Naive thymus-derived CD8-positive, alpha-beta T cell (primary cell): ENCODE data around the gene PACS1. TPM values are rescaled to one million over a fixed set of nuclear protein-coding genes. Genes with fewer than 3 reads are reported as not detected.

Experiments used
- ATAC-seq, 2 donors: fragments of 150-1000 bp; cut with Tn5 transposase in 1 of 2; sonication (Bioruptor Pico), chemical (Tn5 transposase) in 1 of 2; 1 replicate in 1 of 2; 2 replicates in 1 of 2; pipeline ENCODE4 v1.10.0; 2021; ENCODE audit warnings: mild to moderate bottlenecking in 2 of 2, moderate library complexity in 2 of 2
- POLR2A ChIA-PET: fragments of 350-600 bp; sonication (Branson Sonifier 250); formaldehyde crosslinking; loops from one replicate; lab custom pipeline; 2021; ENCODE audit warnings: antibody characterized with exemption; lab: Charles Lee
- DNase-seq, 10 donors: peaks; one replicate each; pipeline versions ENCODE4 v3.0.0 to v3.0.0-alpha.2; 2020 to 2022
- H3K27ac Mint-ChIP-seq, 10 donors: one replicate each; pipeline ENCODE4 v1.8.0; 2020 to 2022; ENCODE audit warnings: mild to moderate bottlenecking in 10 of 10, mixed read lengths in 10 of 10, moderate library complexity in 4 of 10, inconsistent platforms in 1 of 10
- H3K27me3 Mint-ChIP-seq, 5 donors: one replicate each; pipeline ENCODE4 v1.8.0; 2021 to 2022; ENCODE audit warnings: mixed read lengths in 5 of 5
- H3K36me3 Mint-ChIP-seq, 3 donors: one replicate each; pipeline ENCODE4 v1.8.0; 2020 to 2022; ENCODE audit warnings: mixed read lengths in 3 of 3, mild to moderate bottlenecking in 2 of 3, inconsistent platforms in 1 of 3
- H3K4me1 Mint-ChIP-seq, 4 donors: one replicate each; pipeline ENCODE4 v1.8.0; 2021 to 2022; ENCODE audit warnings: mixed read lengths in 4 of 4
- H3K4me3 Mint-ChIP-seq, 10 donors: one replicate each; pipeline ENCODE4 v1.8.0; 2020 to 2022; ENCODE audit warnings: mild to moderate bottlenecking in 10 of 10, mixed read lengths in 10 of 10, moderate library complexity in 6 of 10, inconsistent platforms in 1 of 10
- H3K9me3 Mint-ChIP-seq, 9 donors: one replicate each; pipeline ENCODE4 v1.8.0; 2020 to 2022; ENCODE audit warnings: mixed read lengths in 9 of 9, mild to moderate bottlenecking in 3 of 9, inconsistent platforms in 1 of 9, moderate library complexity in 1 of 9
- polyA plus RNA-seq, 3 donors: library from polyadenylated mRNA; unstranded; fragments of 300-500 nt; fragmentation: Illumina TruSeq; gene quantifications; one replicate each; pipeline ENCODE4 v1.2.3, GENCODE V29; 2021
- total RNA-seq, 8 experiments: library from RNA in 2 of 8; stranded (reverse) in 2 of 8; gene quantifications; one replicate each; pipeline ENCODE4 v1.2.3 and lab custom pipeline; 2021 to 2026

PACS1 gene
- total and polyA plus RNA-seq, 5 experiments from 2014 or later, result 35.9 to 317 (median 98.8) TPM

GRCh38 chr11:66042227-66042995, 27.7 kb upstream of the PACS1 start:
- POLR2A ChIA-PET, result interaction anchor here (0.5 kb wide), 1 partner anchor 194 kb away, joined by 3 read pairs; no protein-coding TSS in a partner anchor
- ATAC-seq (no peak), DNase-seq (peak in 1 of 10 donors; percentile 57)
- Mint-ChIP-seq H3K4me3 (no peak overlapping the region), H3K36me3 (no peaks in the 10 kb centered on the region), H3K4me1 (peaks cover 7 to 16% (median 11%) of the 10 kb centered on the region in 4 donors), H3K9me3 (peaks cover 0 to under 1% (median 0%) of the 10 kb centered on the region in 9 donors), H3K27me3 (no peaks in the 10 kb centered on the region), H3K27ac (no peak overlapping the region)

- Mint-ChIP-seq H3K27ac (no peak overlapping the region), H3K27me3 (peaks cover 0 to 3% (median 0%) of the 10 kb centered on the region in 5 donors), H3K4me3 (no peak overlapping the region), H3K36me3 (no peaks in the 10 kb centered on the region), H3K4me1 (peaks cover 7 to 16% (median 11%) of the 10 kb centered on the region in 4 donors), H3K9me3 (no peaks in the 10 kb centered on the region)
- ATAC-seq (no peak), DNase-seq (peak in 1 of 10 donors; percentile 38)
- POLR2A ChIA-PET, result no interaction called here
These were observed 26.8 kb upstream of the PACS1 start for GRCh38 chr11:66042996-66043906.

GRCh38 chr11:66044757-66045156, 25.3 kb upstream of the PACS1 start:
- no peaks in the 10 kb centered on the region for H3K36me3 Mint-ChIP-seq
- POLR2A ChIA-PET, result interaction anchor here (2.0 kb wide), 1 partner anchor 19 kb away, joined by 4 read pairs; no protein-coding TSS in a partner anchor
- H3K27ac Mint-ChIP-seq, result peak overlapping the region in 5 of 10 donors; percentile 24 to 72 (median 28)
- DNase-seq, result no peak
- H3K4me3 Mint-ChIP-seq, result peak overlapping the region in 2 of 10 donors; percentile 22 to 60
- peaks cover 0 to 5% (median 0%) of the 10 kb centered on the region in 5 donors for H3K27me3 Mint-ChIP-seq
- peaks cover 10 to 21% (median 17%) of the 10 kb centered on the region in 4 donors for H3K4me1 Mint-ChIP-seq
- peak; percentile 3 to 13 for ATAC-seq
- no peaks in the 10 kb centered on the region for H3K9me3 Mint-ChIP-seq

GRCh38 chr11:66045177-66045639, 24.9 kb upstream of the PACS1 start:
- peak overlapping the region in 2 of 10 donors; percentile 22 to 60 for H3K4me3 Mint-ChIP-seq
- H3K27ac Mint-ChIP-seq, result peak overlapping the region in 3 of 10 donors; percentile 24 to 63 (median 25)
- peaks cover 0 to 5% (median 0%) of the 10 kb centered on the region in 5 donors for H3K27me3 Mint-ChIP-seq
- ATAC-seq (peak; percentile 98), DNase-seq (peak; percentile 76 to 90 (median 84))
- H3K36me3 Mint-ChIP-seq, result no peaks in the 10 kb centered on the region
- peaks cover 10 to 22% (median 19%) of the 10 kb centered on the region in 4 donors for H3K4me1 Mint-ChIP-seq
- no peaks in the 10 kb centered on the region for H3K9me3 Mint-ChIP-seq
- POLR2A ChIA-PET, result interaction anchor here (0.5 to 2.0 kb wide), 4 partner anchors 19 to 115 kb away, joined by 3 to 5 read pairs (median 4); no protein-coding TSS in a partner anchor

GRCh38 chr11:66046901-66047300, 23.2 kb upstream of the PACS1 start:
- H3K4me1 Mint-ChIP-seq, result peaks cover 12 to 32% (median 28%) of the 10 kb centered on the region in 4 donors
- ATAC-seq (no peak), DNase-seq (peak in 1 of 10 donors; percentile 40)
- H3K27me3 Mint-ChIP-seq, result peaks cover 0 to 5% (median 0%) of the 10 kb centered on the region in 5 donors
- no peaks in the 10 kb centered on the region for H3K36me3 Mint-ChIP-seq
- POLR2A ChIA-PET, result no interaction called here
- peak overlapping the region in 1 of 10 donors; percentile 79 for H3K27ac Mint-ChIP-seq
- no peaks in the 10 kb centered on the region for H3K9me3 Mint-ChIP-seq
- H3K4me3 Mint-ChIP-seq, result no peak overlapping the region

GRCh38 chr11:66047541-66048365, 22.3 kb upstream of the PACS1 start:
- no peaks in the 10 kb centered on the region for H3K9me3 Mint-ChIP-seq
- H3K4me3 Mint-ChIP-seq, result peak overlapping the region in 3 of 10 donors; percentile 9 to 45 (median 45)
- peak overlapping the region in 2 of 10 donors; percentile 59 to 65 for H3K27ac Mint-ChIP-seq
- peaks cover 0 to 5% (median 0%) of the 10 kb centered on the region in 5 donors for H3K27me3 Mint-ChIP-seq
- DNase-seq, result no peak
- peaks cover 0 to 5% (median 3%) of the 10 kb centered on the region in 3 donors for H3K36me3 Mint-ChIP-seq
- peaks cover 17 to 40% (median 35%) of the 10 kb centered on the region in 4 donors for H3K4me1 Mint-ChIP-seq
- POLR2A ChIA-PET, result interaction anchor here (0.6 kb wide), 1 partner anchor 1280 kb away, joined by 5 read pairs; no protein-coding TSS in a partner anchor
- ATAC-seq, result no peak

GRCh38 chr11:66048547-66049323, 21.3 kb upstream of the PACS1 start, which contains the start of gene GAL3ST3:
Gene GAL3ST3 (minus strand): TSS chr11:66049161. CDS start chr11:66045415, 3,746 bp downstream.
- Mint-ChIP-seq H3K4me3 (peak within 1 kb of the TSS; percentile 19 to 72 (median 45)), H3K27ac (peak within 1 kb of the TSS in 4 of 10 donors; percentile 53 to 65 (median 62)), H3K27me3 (peaks cover 0 to 5% (median 0%) of the 10 kb centered on the region in 5 donors), H3K36me3 (peaks cover 0 to 11% (median 3%) of the 10 kb centered on the region in 3 donors), H3K9me3 (no peaks in the 10 kb centered on the region), H3K4me1 (peaks cover 22 to 46% (median 42%) of the 10 kb centered on the region in 4 donors)
- ATAC-seq (no peak), DNase-seq (peak in 1 of 10 donors; percentile 10)
- POLR2A ChIA-PET, result no interaction called here

- ATAC-seq (no peak), DNase-seq (no peak)
- Mint-ChIP-seq H3K36me3 (peaks cover under 1 to 26% (median 3%) of the 10 kb centered on the region in 3 donors), H3K4me3 (peak overlapping the region; percentile 93 to 100 (median 99)), H3K4me1 (peaks cover 21 to 44% (median 38%) of the 10 kb centered on the region in 4 donors), H3K27ac (peak overlapping the region in 9 of 10 donors; percentile 51 to 98 (median 94)), H3K9me3 (no peaks in the 10 kb centered on the region), H3K27me3 (peaks cover 0 to 5% (median 0%) of the 10 kb centered on the region in 5 donors)
- POLR2A ChIA-PET, result interaction anchor here (1.4 to 2.5 kb wide), 3 partner anchors 10 to 217 kb away, joined by 4 to 11 read pairs (median 8); no protein-coding TSS in a partner anchor
These were observed 19.4 kb upstream of the PACS1 start for GRCh38 chr11:66050581-66051231.

- POLR2A ChIA-PET, result interaction anchor here (1.4 to 2.9 kb wide), 5 partner anchors 10 to 216 kb away, joined by 4 to 26 read pairs (median 9); partner anchors contain the start of genes BANF1, EIF1AD and PACS1
- DNase-seq (no peak), ATAC-seq (no peak)
- Mint-ChIP-seq H3K27me3 (peaks cover 0 to 5% (median 0%) of the 10 kb centered on the region in 5 donors), H3K4me3 (peak overlapping the region; percentile 93 to 100 (median 99)), H3K27ac (peak overlapping the region; percentile 51 to 98 (median 94)), H3K4me1 (peaks cover 19 to 44% (median 37%) of the 10 kb centered on the region in 4 donors), H3K9me3 (no peaks in the 10 kb centered on the region), H3K36me3 (peaks cover 3 to 32% (median 3%) of the 10 kb centered on the region in 3 donors)
These were observed 18.7 kb upstream of the PACS1 start for GRCh38 chr11:66051371-66051765.
